CD4-positive, alpha-beta memory T cell (primary cell): ENCODE data around the gene ENGASE. TPM values are rescaled to one million over a fixed set of nuclear protein-coding genes. Genes with fewer than 3 reads are reported as not detected.

Source experiments
- CTCF ChIA-PET: fragments of 350-600 bp; sonication (Branson Sonifier 250); formaldehyde crosslinking; loops from one replicate; lab custom pipeline; 2021; ENCODE audit warnings: inconsistent platforms; ENCODE audit not compliant: partially characterized antibody; lab: Charles Lee
- POLR2A ChIA-PET: fragments of 350-600 bp; sonication (Branson Sonifier 250); formaldehyde crosslinking; loops from one replicate; lab custom pipeline; 2021; ENCODE audit not compliant: partially characterized antibody; lab: Charles Lee
- DNase-seq, 5 donors: peaks; one replicate each; pipeline versions ENCODE4 v3.0.0 to v3.0.0-alpha.2; 2020 to 2022; ENCODE audit warnings: mixed read lengths in 1 of 5
- H3K27ac ChIP-seq: one replicate; pipeline ENCODE4 v1.7.0; 2013; ENCODE audit warnings: low read depth, low read length
- H3K27me3 ChIP-seq: 2 replicates; pipeline ENCODE4 v1.7.0; 2013; ENCODE audit warnings: mild to moderate bottlenecking, low read length, moderate library complexity; ENCODE audit not compliant: insufficient read depth
- H3K36me3 ChIP-seq: 2 replicates; pipeline ENCODE4 v1.7.0; 2013; ENCODE audit warnings: mild to moderate bottlenecking, low read length, moderate library complexity; ENCODE audit not compliant: insufficient read depth
- H3K4me1 ChIP-seq: 2 replicates; pipeline ENCODE4 v1.7.0; 2013; ENCODE audit warnings: mild to moderate bottlenecking, low read length, moderate library complexity; ENCODE audit not compliant: insufficient read depth
- H3K4me3 ChIP-seq, 2 donors: one replicate each; pipeline ENCODE4 v1.7.0; 2013; ENCODE audit warnings: low read length in 2 of 2, mild to moderate bottlenecking in 1 of 2
- H3K9me3 ChIP-seq, 2 donors: one replicate each; pipeline ENCODE4 v1.7.0; 2013; ENCODE audit warnings: low read length in 2 of 2, control low read depth in 1 of 2; ENCODE audit not compliant: control insufficient read depth in 1 of 2
- H3K27ac Mint-ChIP-seq, 7 donors: one replicate each; pipeline ENCODE4 v1.8.0; 2020 to 2021; ENCODE audit warnings: mixed read lengths in 7 of 7, mild to moderate bottlenecking in 6 of 7, inconsistent platforms in 3 of 7, moderate library complexity in 3 of 7
- H3K27me3 Mint-ChIP-seq, 2 donors: one replicate each; pipeline ENCODE4 v1.8.0; 2020 to 2021; ENCODE audit warnings: mixed read lengths in 2 of 2
- H3K36me3 Mint-ChIP-seq, 2 donors: one replicate each; pipeline ENCODE4 v1.8.0; 2020 to 2021; ENCODE audit warnings: mixed read lengths in 2 of 2, inconsistent platforms in 1 of 2, mild to moderate bottlenecking in 1 of 2
- H3K4me1 Mint-ChIP-seq, 4 donors: one replicate each; pipeline ENCODE4 v1.8.0; 2020 to 2021; ENCODE audit warnings: mixed read lengths in 4 of 4, mild to moderate bottlenecking in 1 of 4
- H3K4me3 Mint-ChIP-seq, 8 donors: one replicate each; pipeline ENCODE4 v1.8.0; 2020 to 2021; ENCODE audit warnings: mixed read lengths in 8 of 8, mild to moderate bottlenecking in 7 of 8, moderate library complexity in 6 of 8, inconsistent platforms in 3 of 8
- H3K9me3 Mint-ChIP-seq, 8 donors: one replicate each; pipeline ENCODE4 v1.8.0; 2020 to 2021; ENCODE audit warnings: mixed read lengths in 8 of 8, mild to moderate bottlenecking in 5 of 8, inconsistent platforms in 3 of 8, moderate library complexity in 1 of 8
- intact Hi-C: fragments of 100-400 bp; cut with micrococcal nuclease; formaldehyde crosslinking; loops from one replicate; pipeline ENCODE4 v1.15.1; 2023
- polyA plus RNA-seq, 2 donors: library from polyadenylated mRNA; unstranded; fragments of 300-500 nt; fragmentation: Illumina TruSeq; gene quantifications; one replicate each; pipeline ENCODE4 v1.2.3, GENCODE V29; 2021
- total RNA-seq, 2 experiments: library from RNA; stranded (reverse); gene quantifications; one replicate each; pipeline ENCODE4 v1.2.3, GENCODE V29; 2021

The ENGASE gene
- total and polyA plus RNA-seq, 4 experiments from 2014 or later, result 2.7 to 150 (median 75.8) TPM

DNA sequence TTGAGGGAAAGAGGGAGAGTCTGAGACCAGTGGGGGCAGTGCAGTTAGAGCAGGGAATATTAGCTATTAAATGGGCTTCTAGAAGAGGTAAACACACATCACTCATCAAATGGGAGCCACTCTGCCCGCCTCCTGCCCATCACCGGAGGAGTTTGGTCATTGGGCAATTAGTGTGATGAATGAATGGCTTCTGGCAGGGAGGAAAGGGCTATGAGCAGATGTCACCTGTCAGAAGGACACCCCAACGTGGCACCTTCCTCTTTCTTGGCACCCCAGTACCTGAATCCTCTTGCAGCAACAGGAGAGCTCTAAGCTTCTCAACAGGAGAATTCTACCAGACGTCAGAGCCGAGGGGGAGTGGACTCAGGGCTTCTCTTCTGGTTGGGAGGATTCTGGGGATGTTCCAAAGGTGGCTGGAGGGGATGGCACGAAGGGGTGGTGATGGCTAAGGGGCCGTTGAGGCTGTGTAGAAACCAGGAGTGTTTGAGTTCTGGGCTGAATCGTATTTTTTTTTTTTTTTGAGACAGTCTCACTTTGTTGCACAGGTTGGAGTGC lies 39.6 kb upstream of the ENGASE start:
- H3K4me3 ChIP-seq, result no peak overlapping the region
- intact Hi-C loops, result no loop called here
- Mint-ChIP-seq H3K36me3 (no peaks in the 10 kb centered on the region), H3K4me1 (no peaks in the 10 kb centered on the region), H3K9me3 (peaks cover 0 to 1% (median 0%) of the 10 kb centered on the region in 8 donors), H3K27ac (no peak overlapping the region), H3K27me3 (peaks cover 12 to 13% of the 10 kb centered on the region in 2 donors), H3K4me3 (no peak overlapping the region)
- H3K4me1 ChIP-seq, result no peaks in the 10 kb centered on the region
- no peak for DNase-seq
- no peak overlapping the region for H3K27ac ChIP-seq
- H3K27me3 ChIP-seq, result no peaks in the 10 kb centered on the region
- ChIA-PET CTCF (interaction anchor here (1.2 to 1.4 kb wide), 2 partner anchors 9 to 13 kb away, joined by 4 to 5 read pairs; no protein-coding TSS in a partner anchor), POLR2A (no interaction called here)
- H3K9me3 ChIP-seq, result no peaks in the 10 kb centered on the region
- H3K36me3 ChIP-seq, result no peaks in the 10 kb centered on the region

GRCh38 chr17:79035686-79036085 lies 38.9 kb upstream of the ENGASE start:
- intact Hi-C loops, result no loop called here
- ChIA-PET POLR2A (no interaction called here), CTCF (interaction anchor here (1.4 to 1.7 kb wide), 2 partner anchors 9 to 12 kb away, joined by 4 to 10 read pairs; no protein-coding TSS in a partner anchor)
- H3K36me3 Mint-ChIP-seq, result no peaks in the 10 kb centered on the region
- Histone ChIP-seq H3K4me3 (no peak overlapping the region), H3K36me3 (no peaks in the 10 kb centered on the region), H3K4me1 (no peaks in the 10 kb centered on the region), H3K9me3 (no peaks in the 10 kb centered on the region), H3K27me3 (no peaks in the 10 kb centered on the region), H3K27ac (no peak overlapping the region)
- DNase-seq, result no peak
- H3K27me3 Mint-ChIP-seq, result peaks cover 10 to 13% of the 10 kb centered on the region in 2 donors
- H3K9me3 Mint-ChIP-seq, result peaks cover 0 to 1% (median 0%) of the 10 kb centered on the region in 8 donors
- H3K27ac Mint-ChIP-seq, result no peak overlapping the region
- no peaks in the 10 kb centered on the region for H3K4me1 Mint-ChIP-seq
- no peak overlapping the region for H3K4me3 Mint-ChIP-seq

- DNase-seq, result no peak
- H3K36me3 Mint-ChIP-seq, result no peaks in the 10 kb centered on the region
- Histone ChIP-seq H3K4me1 (no peaks in the 10 kb centered on the region), H3K36me3 (no peaks in the 10 kb centered on the region), H3K27me3 (no peaks in the 10 kb centered on the region), H3K4me3 (no peak overlapping the region), H3K27ac (no peak overlapping the region), H3K9me3 (no peaks in the 10 kb centered on the region)
- ChIA-PET POLR2A (no interaction called here), CTCF (interaction anchor here (1.0 to 1.7 kb wide), 2 partner anchors 9 to 14 kb away, joined by 3 to 10 read pairs; no protein-coding TSS in a partner anchor)
- peaks cover 0 to 1% (median 0%) of the 10 kb centered on the region in 8 donors for H3K9me3 Mint-ChIP-seq
- no peak overlapping the region for H3K4me3 Mint-ChIP-seq
- no peak overlapping the region for H3K27ac Mint-ChIP-seq
- H3K27me3 Mint-ChIP-seq, result peaks cover 10 to 12% of the 10 kb centered on the region in 2 donors
- intact Hi-C loops, result no loop called here
- H3K4me1 Mint-ChIP-seq, result no peaks in the 10 kb centered on the region
Observed at GRCh38 chr17:79036181-79036580, 38.4 kb upstream of the ENGASE start.

- Mint-ChIP-seq H3K9me3 (peaks cover 0 to 1% (median 0%) of the 10 kb centered on the region in 8 donors), H3K36me3 (no peaks in the 10 kb centered on the region), H3K27me3 (peaks cover 10% of the 10 kb centered on the region in 2 donors), H3K27ac (no peak overlapping the region), H3K4me1 (no peaks in the 10 kb centered on the region), H3K4me3 (no peak overlapping the region)
- H3K4me1 ChIP-seq, result no peaks in the 10 kb centered on the region
- DNase-seq, result no peak
- intact Hi-C loops, result no loop called here
- H3K36me3 ChIP-seq, result no peaks in the 10 kb centered on the region
- CTCF ChIA-PET, result interaction anchor here (1.0 to 1.7 kb wide), 2 partner anchors 9 to 15 kb away, joined by 3 to 10 read pairs; no protein-coding TSS in a partner anchor
- H3K4me3 ChIP-seq, result no peak overlapping the region
- H3K27me3 ChIP-seq, result no peaks in the 10 kb centered on the region
- POLR2A ChIA-PET, result no interaction called here
- no peak overlapping the region for H3K27ac ChIP-seq
- H3K9me3 ChIP-seq, result no peaks in the 10 kb centered on the region
Observed at GRCh38 chr17:79036596-79036995, 38.0 kb upstream of the ENGASE start.

DNA sequence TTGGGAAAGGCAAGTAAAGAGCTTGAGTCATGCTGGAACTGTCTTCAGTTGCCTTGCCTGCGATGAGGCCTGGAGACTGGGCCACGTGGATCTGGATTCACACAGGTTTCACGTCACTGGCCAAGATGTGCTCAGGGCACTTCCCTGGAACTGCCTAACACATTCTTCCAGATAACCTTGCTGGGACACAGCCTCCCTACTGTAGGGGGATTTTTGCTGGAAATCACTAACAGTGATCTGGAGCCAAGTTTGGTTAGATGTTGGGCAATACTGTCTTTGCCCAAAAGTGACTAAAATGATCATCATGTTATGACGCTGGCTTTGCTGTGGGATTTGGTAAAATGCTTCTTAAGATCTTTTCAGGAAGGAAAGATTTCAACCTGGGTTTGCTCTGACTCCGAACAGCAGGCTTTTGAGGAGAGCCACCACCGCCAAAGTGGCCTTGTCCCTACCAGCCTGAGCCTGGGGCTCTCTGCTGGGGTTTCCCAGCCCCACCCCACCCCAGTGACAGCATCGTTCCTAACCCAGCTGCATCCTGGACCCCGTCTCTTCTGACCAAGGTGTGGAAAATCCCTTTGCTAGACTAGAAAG lies 36.0 kb upstream of the ENGASE start:
- DNase-seq, result no peak
- POLR2A ChIA-PET, result no interaction called here

DNA sequence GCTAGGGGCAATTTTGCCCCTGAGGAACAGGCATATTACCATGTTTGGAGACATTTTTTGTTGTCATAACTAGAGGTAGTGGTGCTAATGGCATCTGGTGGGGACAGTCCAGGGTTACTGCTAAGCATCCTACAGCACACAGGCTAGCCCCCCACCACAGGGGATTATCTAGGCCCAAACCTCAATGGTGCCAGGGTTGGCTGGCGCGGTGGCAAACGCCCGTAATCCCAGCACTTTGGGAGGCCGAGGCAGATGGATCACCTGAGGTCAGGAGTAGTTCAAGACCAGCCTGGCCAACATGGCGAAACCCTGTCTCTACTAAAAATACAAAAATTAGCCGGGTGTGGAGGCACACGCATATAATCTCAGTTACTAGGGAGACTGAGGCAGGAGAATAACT lies 35.5 kb upstream of the ENGASE start:
- no peaks in the 10 kb centered on the region for H3K4me1 ChIP-seq
- Mint-ChIP-seq H3K27ac (no peak overlapping the region), H3K36me3 (no peaks in the 10 kb centered on the region), H3K27me3 (peaks cover 5 to 9% of the 10 kb centered on the region in 2 donors), H3K4me1 (peaks cover 0 to 4% (median 0%) of the 10 kb centered on the region in 4 donors), H3K9me3 (no peaks in the 10 kb centered on the region), H3K4me3 (no peak overlapping the region)
- no peak overlapping the region for H3K4me3 ChIP-seq
- intact Hi-C loops, result no loop called here
- H3K36me3 ChIP-seq, result no peaks in the 10 kb centered on the region
- POLR2A ChIA-PET, result no interaction called here
- no peaks in the 10 kb centered on the region for H3K9me3 ChIP-seq
- no peak for DNase-seq
- no peak overlapping the region for H3K27ac ChIP-seq
- CTCF ChIA-PET, result no interaction called here
- no peaks in the 10 kb centered on the region for H3K27me3 ChIP-seq

More for the DNA sequence above, 36.0 kb upstream of the ENGASE start:
- Histone ChIP-seq H3K27ac (no peak overlapping the region), H3K4me3 (no peak overlapping the region), H3K9me3 (no peaks in the 10 kb centered on the region), H3K4me1 (no peaks in the 10 kb centered on the region), H3K27me3 (no peaks in the 10 kb centered on the region), H3K36me3 (no peaks in the 10 kb centered on the region)
- Mint-ChIP-seq H3K9me3 (peaks cover 0 to under 1% (median 0%) of the 10 kb centered on the region in 8 donors), H3K4me1 (peaks cover 0 to 4% (median 0%) of the 10 kb centered on the region in 4 donors), H3K27me3 (peaks cover 5 to 9% of the 10 kb centered on the region in 2 donors), H3K36me3 (no peaks in the 10 kb centered on the region), H3K27ac (no peak overlapping the region), H3K4me3 (no peak overlapping the region)
- CTCF ChIA-PET, result no interaction called here
- intact Hi-C loops, result no loop called here

GRCh38 chr17:79039886-79040285 lies 34.7 kb upstream of the ENGASE start:
- H3K27ac Mint-ChIP-seq, result no peak overlapping the region
- no peaks in the 10 kb centered on the region for H3K36me3 ChIP-seq
- no peaks in the 10 kb centered on the region for H3K9me3 Mint-ChIP-seq
- H3K9me3 ChIP-seq, result no peaks in the 10 kb centered on the region
- POLR2A ChIA-PET, result no interaction called here
- no peaks in the 10 kb centered on the region for H3K4me1 ChIP-seq
- H3K27ac ChIP-seq, result no peak overlapping the region
- no peak overlapping the region for H3K4me3 Mint-ChIP-seq
- H3K27me3 Mint-ChIP-seq, result peaks cover 6 to 13% of the 10 kb centered on the region in 2 donors
- CTCF ChIA-PET, result no interaction called here
- H3K4me1 Mint-ChIP-seq, result peaks cover 0 to 4% (median 0%) of the 10 kb centered on the region in 4 donors
- no peaks in the 10 kb centered on the region for H3K36me3 Mint-ChIP-seq
- no peak overlapping the region for H3K4me3 ChIP-seq
- no peak for DNase-seq
- no peaks in the 10 kb centered on the region for H3K27me3 ChIP-seq
- intact Hi-C loops, result no loop called here
